Neural cell (in vitro differentiated cells): Measurements from ENCODE around the gene TPD52L1. TPM values are rescaled to one million over a fixed set of nuclear protein-coding genes. Genes with fewer than 3 reads are reported as not detected.

ENCODE experiments used
- H2AFZ ChIP-seq: fragments of 200-600, 300-800 bp; sonication (generic), shearing (Covaris generic); 2 replicates; pipeline ENCODE4 v1.6.0; 2014; ENCODE audit warnings: low read depth, mild to moderate bottlenecking, antibody characterized with exemption, low read length, moderate library complexity
- H3F3A ChIP-seq: fragments of 200-600 bp; shearing (Covaris generic); 2 replicates; pipeline ENCODE4 v1.6.1; 2016; ENCODE audit warnings: mild to moderate bottlenecking, moderate library complexity, mixed read lengths, antibody characterized with exemption, low read length; ENCODE audit not compliant: insufficient read depth, poor library complexity, severe bottlenecking
- H3K27ac ChIP-seq: fragments of 200-600, 300-800 bp; sonication (generic), shearing (Covaris generic); 2 replicates; pipeline ENCODE4 v1.5.1; 2014; ENCODE audit warnings: mild to moderate bottlenecking, low read length, moderate library complexity
- H3K27me3 ChIP-seq: fragments of 300-800, 200-600 bp; sonication (generic), shearing (Covaris generic); 2 replicates; pipeline ENCODE4 v1.6.0; 2014; ENCODE audit warnings: mild to moderate bottlenecking, low read depth, low read length, moderate library complexity; ENCODE audit not compliant: insufficient read depth
- H3K36me3 ChIP-seq: fragments of 300-800, 200-600 bp; sonication (generic), shearing (Covaris generic); 2 replicates; pipeline ENCODE4 v1.5.1; 2014; ENCODE audit warnings: mild to moderate bottlenecking, antibody characterized with exemption, low read length, moderate library complexity; ENCODE audit not compliant: insufficient read depth
- H3K4me2 ChIP-seq: fragments of 300-800, 200-600 bp; sonication (generic), shearing (Covaris generic); 2 replicates; pipeline ENCODE4 v1.6.0; 2014; ENCODE audit warnings: mild to moderate bottlenecking, low read length
- H3K4me3 ChIP-seq: fragments of 300-800, 200-600 bp; sonication (generic), shearing (Covaris generic); 2 replicates; pipeline ENCODE4 v1.5.1; 2014; ENCODE audit warnings: mild to moderate bottlenecking, low read length, moderate library complexity
- H3K79me2 ChIP-seq: fragments of 200-600 bp; shearing (Covaris generic); replicated peaks from 2 replicates; pipeline ENCODE4 v1.6.0; 2014; ENCODE audit warnings: mild to moderate bottlenecking, low read length, moderate library complexity; ENCODE audit not compliant: insufficient read depth
- H3K9ac ChIP-seq: fragments of 300-800, 200-600 bp; sonication (generic), shearing (Covaris generic); 2 replicates; pipeline ENCODE4 v1.6.1; 2016; ENCODE audit warnings: mild to moderate bottlenecking, low read length, mixed read lengths
- H3K9me2 ChIP-seq: fragments of 200-600 bp; shearing (Covaris generic); 2 replicates; pipeline ENCODE4 v1.6.1; 2016; ENCODE audit warnings: mild to moderate bottlenecking, low read length, mixed read lengths; ENCODE audit not compliant: insufficient read depth
- H3K9me3 ChIP-seq: fragments of 200-600, 300-800 bp; sonication (generic), shearing (Covaris generic); 2 replicates; pipeline ENCODE4 v1.6.1; 2016; ENCODE audit warnings: mild to moderate bottlenecking, mixed run types, low read length, moderate library complexity, mixed read lengths
- H4K20me1 ChIP-seq: fragments of 200-600 bp; shearing (Covaris generic); 2 replicates; pipeline ENCODE4 v1.6.1; 2016; ENCODE audit warnings: mild to moderate bottlenecking, mixed run types; ENCODE audit not compliant: insufficient read depth
- CTCF ChIP-seq: fragments of 450-650 bp; IDR thresholded peaks from 2 replicates; pipeline ENCODE4 v1.5.1; 2014; ENCODE audit warnings: antibody characterized with exemption, mild to moderate bottlenecking, moderate library complexity; ENCODE audit not compliant: poor library complexity, severe bottlenecking
- EP300 ChIP-seq: fragments of 450-650 bp; conservative IDR thresholded peaks from 2 replicates; pipeline ENCODE4 v1.6.1; 2014; ENCODE audit warnings: antibody characterized with exemption, mild to moderate bottlenecking, moderate library complexity; ENCODE audit not compliant: poor library complexity, severe bottlenecking
- EZH2 ChIP-seq: fragments of 200-600, 300-800 bp; shearing (Covaris generic), sonication (generic); IDR thresholded peaks from 2 replicates; pipeline ENCODE4 v1.6.1; 2014; ENCODE audit warnings: antibody characterized with exemption, low read length, borderline replicate concordance, mild to moderate bottlenecking; ENCODE audit not compliant: insufficient read depth, poor library complexity, severe bottlenecking
- MXI1 ChIP-seq: fragments of 450-650 bp; conservative IDR thresholded peaks from 2 replicates; pipeline ENCODE4 v1.6.1; 2014; ENCODE audit warnings: antibody characterized with exemption, mild to moderate bottlenecking; ENCODE audit not compliant: poor library complexity, severe bottlenecking
- POLR2AphosphoS5 ChIP-seq: IDR thresholded peaks from 2 replicates; pipeline ENCODE4 v1.6.1; 2012
- RAD21 ChIP-seq: fragments of 450-650 bp; conservative IDR thresholded peaks from 2 replicates; pipeline ENCODE4 v1.6.1; 2014; ENCODE audit warnings: antibody characterized with exemption, mild to moderate bottlenecking, moderate library complexity
- SMC3 ChIP-seq: fragments of 450-650 bp; conservative IDR thresholded peaks from 2 replicates; pipeline ENCODE4 v1.6.1; 2014; ENCODE audit warnings: antibody characterized with exemption, mild to moderate bottlenecking, moderate library complexity; ENCODE audit not compliant: poor library complexity
- TAF1 ChIP-seq: IDR thresholded peaks from 2 replicates; pipeline ENCODE4 v1.6.1; 2012; ENCODE audit warnings: low read depth
- polyA plus RNA-seq: library from polyadenylated mRNA; depleted of rRNA; stranded (reverse); fragments of >200 nt; gene quantifications from 2 replicates; pipeline ENCODE4 v1.2.3, GENCODE V29; 2014
- TF ChIP-seq, protein P1 (sequence below): IDR thresholded peaks from 2 replicates; pipeline ENCODE4 v1.6.1; 2012; ENCODE audit warnings: borderline replicate concordance

Gene TPD52L1
- polyA plus RNA-seq, 1 donor from 2014 or later: 8.9 TPM

GRCh38 chr6:125169058-125169457, 15.5 kb downstream of the TPD52L1 start:
- no peaks in the 10 kb centered on the region for H3K79me2 ChIP-seq
- no peak overlapping the region for H2AFZ ChIP-seq
- H3K4me2 ChIP-seq: no peak overlapping the region
- no peaks in the 10 kb centered on the region for H3K36me3 ChIP-seq
- H3K4me3 ChIP-seq: no peak overlapping the region
- no peak overlapping the region for H3K9ac ChIP-seq
- no peaks in the 10 kb centered on the region for H3K9me2 ChIP-seq
- H3K27me3 ChIP-seq: no peaks in the 10 kb centered on the region
- H3K9me3 ChIP-seq: no peaks in the 10 kb centered on the region
- no peaks in the 10 kb centered on the region for H4K20me1 ChIP-seq
- TF ChIP-seq EP300 (no peak), POLR2AphosphoS5 (no peak), EZH2 (no peak), SMC3 (no peak), MXI1 (no peak)
- H3K27ac ChIP-seq: no peak overlapping the region
- no peaks in the 10 kb centered on the region for H3F3A ChIP-seq

DNA sequence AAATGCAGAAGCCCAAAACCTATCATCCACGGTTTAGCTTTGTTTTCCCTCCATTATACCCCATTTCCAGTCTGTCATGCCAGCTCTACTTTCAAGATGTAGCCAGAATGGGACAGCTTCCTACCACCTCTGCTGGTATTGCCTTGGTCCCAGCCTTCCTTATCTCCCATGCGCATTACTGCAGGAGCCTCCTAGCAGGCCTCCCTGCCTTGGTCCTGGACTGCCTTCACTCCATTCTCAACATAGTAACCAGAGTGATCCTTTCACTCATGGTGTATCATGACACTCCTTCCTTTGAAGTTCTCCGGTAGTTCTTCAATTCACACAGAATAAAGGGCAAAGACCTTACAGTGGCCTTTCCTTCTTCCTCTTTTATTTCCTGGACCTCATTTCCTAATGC, 15.9 kb downstream of the TPD52L1 start:
- Histone ChIP-seq H3K4me2 (no peak overlapping the region), H3K36me3 (no peaks in the 10 kb centered on the region), H4K20me1 (no peaks in the 10 kb centered on the region), H2AFZ (no peak overlapping the region), H3K9me3 (no peaks in the 10 kb centered on the region), H3K9ac (no peak overlapping the region), H3K27ac (no peak overlapping the region), H3K79me2 (no peaks in the 10 kb centered on the region), H3K4me3 (no peak overlapping the region), H3K27me3 (no peaks in the 10 kb centered on the region), H3F3A (no peaks in the 10 kb centered on the region), H3K9me2 (no peaks in the 10 kb centered on the region)
- no peak for TF ChIP-seq MXI1
- TF ChIP-seq, protein P1, sequence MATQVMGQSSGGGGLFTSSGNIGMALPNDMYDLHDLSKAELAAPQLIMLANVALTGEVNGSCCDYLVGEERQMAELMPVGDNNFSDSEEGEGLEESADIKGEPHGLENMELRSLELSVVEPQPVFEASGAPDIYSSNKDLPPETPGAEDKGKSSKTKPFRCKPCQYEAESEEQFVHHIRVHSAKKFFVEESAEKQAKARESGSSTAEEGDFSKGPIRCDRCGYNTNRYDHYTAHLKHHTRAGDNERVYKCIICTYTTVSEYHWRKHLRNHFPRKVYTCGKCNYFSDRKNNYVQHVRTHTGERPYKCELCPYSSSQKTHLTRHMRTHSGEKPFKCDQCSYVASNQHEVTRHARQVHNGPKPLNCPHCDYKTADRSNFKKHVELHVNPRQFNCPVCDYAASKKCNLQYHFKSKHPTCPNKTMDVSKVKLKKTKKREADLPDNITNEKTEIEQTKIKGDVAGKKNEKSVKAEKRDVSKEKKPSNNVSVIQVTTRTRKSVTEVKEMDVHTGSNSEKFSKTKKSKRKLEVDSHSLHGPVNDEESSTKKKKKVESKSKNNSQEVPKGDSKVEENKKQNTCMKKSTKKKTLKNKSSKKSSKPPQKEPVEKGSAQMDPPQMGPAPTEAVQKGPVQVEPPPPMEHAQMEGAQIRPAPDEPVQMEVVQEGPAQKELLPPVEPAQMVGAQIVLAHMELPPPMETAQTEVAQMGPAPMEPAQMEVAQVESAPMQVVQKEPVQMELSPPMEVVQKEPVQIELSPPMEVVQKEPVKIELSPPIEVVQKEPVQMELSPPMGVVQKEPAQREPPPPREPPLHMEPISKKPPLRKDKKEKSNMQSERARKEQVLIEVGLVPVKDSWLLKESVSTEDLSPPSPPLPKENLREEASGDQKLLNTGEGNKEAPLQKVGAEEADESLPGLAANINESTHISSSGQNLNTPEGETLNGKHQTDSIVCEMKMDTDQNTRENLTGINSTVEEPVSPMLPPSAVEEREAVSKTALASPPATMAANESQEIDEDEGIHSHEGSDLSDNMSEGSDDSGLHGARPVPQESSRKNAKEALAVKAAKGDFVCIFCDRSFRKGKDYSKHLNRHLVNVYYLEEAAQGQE: no peak
- TF ChIP-seq SMC3: no peak
- no peak for TF ChIP-seq CTCF
- no peak for TF ChIP-seq TAF1
- TF ChIP-seq EP300: no peak
- TF ChIP-seq POLR2AphosphoS5: no peak
- no peak for TF ChIP-seq EZH2
- no peak for TF ChIP-seq RAD21
